Glutamatergic neuron (in vitro differentiated cells): ENCODE measurements around the gene PRKACG. TPM values are rescaled to one million over a fixed set of nuclear protein-coding genes. Genes with fewer than 3 reads are reported as not detected.

Experiments
- DNase-seq: peaks from one replicate; pipeline ENCODE4 v3.0.0; 2022
- H3K27ac Mint-ChIP-seq: one replicate; pipeline ENCODE4 v1.8.0; 2020; ENCODE audit warnings: mild to moderate bottlenecking, mixed read lengths, inconsistent platforms; ENCODE audit not compliant: unreplicated experiment
- H3K27me3 Mint-ChIP-seq: one replicate; pipeline ENCODE4 v1.8.0; 2020; ENCODE audit warnings: mild to moderate bottlenecking, moderate library complexity, mixed read lengths, inconsistent platforms; ENCODE audit not compliant: unreplicated experiment
- H3K36me3 Mint-ChIP-seq: one replicate; pipeline ENCODE4 v1.8.0; 2020; ENCODE audit warnings: mild to moderate bottlenecking, mixed read lengths, inconsistent platforms; ENCODE audit not compliant: unreplicated experiment
- H3K4me1 Mint-ChIP-seq: one replicate; pipeline ENCODE4 v1.8.0; 2020; ENCODE audit warnings: mild to moderate bottlenecking, low read depth, mixed read lengths, inconsistent platforms; ENCODE audit not compliant: unreplicated experiment
- H3K4me3 Mint-ChIP-seq: one replicate; pipeline ENCODE4 v1.8.0; 2020; ENCODE audit warnings: mild to moderate bottlenecking, mixed read lengths, inconsistent platforms; ENCODE audit not compliant: unreplicated experiment
- H3K9me3 Mint-ChIP-seq: one replicate; pipeline ENCODE4 v1.8.0; 2020; ENCODE audit warnings: mild to moderate bottlenecking, moderate library complexity, mixed read lengths, inconsistent platforms; ENCODE audit not compliant: unreplicated experiment
- CTCF ChIP-seq: fragments of 200-600 bp; sonication (generic); IDR thresholded peaks from one replicate; pipeline ENCODE4 v1.5.0; 2021; ENCODE audit not compliant: partially characterized antibody, unreplicated experiment
- total RNA-seq: library from RNA; stranded (reverse); fragmentation: NEBNext Ultra II Directional; extraction: Animal tissue kit (Norgen Biotek cat#: 25700); gene quantifications from one replicate; pipeline ENCODE4 v1.2.1, GENCODE V29; 2021; ENCODE audit not compliant: unreplicated experiment

PRKACG gene
- total RNA-seq, 1 donor from 2014 or later, result not detected

DNA sequence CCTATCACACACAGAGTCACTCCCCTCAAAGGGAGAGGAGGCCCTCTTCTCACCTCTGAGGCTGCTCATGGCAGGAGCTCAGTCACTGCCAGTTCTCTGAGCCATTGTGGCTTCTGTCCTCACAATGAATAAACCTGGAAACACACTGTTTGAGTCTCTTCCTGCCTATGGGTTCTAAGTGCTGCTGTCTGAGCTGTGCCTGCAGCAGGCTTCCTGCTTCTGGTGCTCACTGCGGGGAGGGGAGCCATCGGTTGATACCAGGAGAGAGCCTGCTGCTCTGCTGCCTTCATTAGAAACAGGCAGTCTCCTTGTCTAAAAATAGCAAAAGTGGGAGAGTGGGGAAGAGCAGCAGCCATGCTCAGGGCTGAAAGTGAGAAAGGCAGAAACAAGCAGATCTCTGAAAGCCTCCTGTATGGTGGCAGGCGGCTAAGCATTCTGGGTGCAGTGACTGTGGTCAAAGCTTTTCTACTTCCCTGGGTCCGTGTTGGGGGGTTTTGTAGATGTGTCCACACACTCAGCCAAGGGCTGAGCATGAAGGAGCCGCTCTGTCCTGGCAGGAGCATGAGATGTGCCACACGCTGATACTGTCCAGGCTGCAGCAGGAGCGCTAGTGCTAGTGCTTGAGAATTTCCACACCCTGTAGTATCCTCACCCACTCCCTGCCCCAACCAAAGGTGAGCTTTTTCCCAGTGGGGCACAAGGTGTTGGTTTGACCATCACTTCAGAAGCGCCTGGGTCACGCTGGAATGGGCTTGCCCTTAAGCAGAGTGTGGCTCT is 34.2 kb downstream of the PRKACG start:
- Mint-ChIP-seq H3K27ac (no peak overlapping the region), H3K4me1 (peaks cover 5% of the 10 kb centered on the region), H3K27me3 (no peaks in the 10 kb centered on the region), H3K9me3 (no peaks in the 10 kb centered on the region), H3K4me3 (no peak overlapping the region), H3K36me3 (no peaks in the 10 kb centered on the region)
- TF ChIP-seq CTCF, result no peak
- DNase-seq, result peak; percentile 25

- Mint-ChIP-seq H3K27ac (no peak overlapping the region), H3K4me1 (peaks cover 5% of the 10 kb centered on the region), H3K27me3 (no peaks in the 10 kb centered on the region), H3K9me3 (no peaks in the 10 kb centered on the region), H3K4me3 (no peak overlapping the region), H3K36me3 (no peaks in the 10 kb centered on the region)
- no peak for DNase-seq
- TF ChIP-seq CTCF, result no peak
Measured at GRCh38 chr9:68978501-68978900, 35.4 kb downstream of the PRKACG start.

DNA sequence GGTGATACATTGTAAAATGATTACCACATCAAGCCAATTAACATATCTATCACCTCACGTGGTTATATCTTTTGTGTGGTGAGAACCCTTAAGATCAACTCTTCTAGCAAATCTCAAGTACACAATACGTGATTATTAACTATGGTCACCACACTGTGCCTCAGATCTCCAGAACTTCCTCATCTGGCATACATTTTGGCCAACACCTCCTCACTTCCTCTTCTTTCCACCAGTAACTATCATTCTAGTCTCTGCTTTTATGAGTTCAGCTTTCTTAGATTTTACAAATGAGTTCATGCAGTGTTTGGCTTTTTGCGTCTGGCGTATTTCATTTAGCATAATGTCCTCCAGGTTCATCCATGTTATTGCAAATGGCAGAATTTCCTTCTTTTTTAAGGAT is 35.8 kb downstream of the PRKACG start:
- Mint-ChIP-seq H3K4me1 (peaks cover 5% of the 10 kb centered on the region), H3K36me3 (no peaks in the 10 kb centered on the region), H3K27me3 (no peaks in the 10 kb centered on the region), H3K9me3 (no peaks in the 10 kb centered on the region), H3K27ac (no peak overlapping the region), H3K4me3 (no peak overlapping the region)
- DNase-seq, result no peak
- no peak for TF ChIP-seq CTCF

DNA sequence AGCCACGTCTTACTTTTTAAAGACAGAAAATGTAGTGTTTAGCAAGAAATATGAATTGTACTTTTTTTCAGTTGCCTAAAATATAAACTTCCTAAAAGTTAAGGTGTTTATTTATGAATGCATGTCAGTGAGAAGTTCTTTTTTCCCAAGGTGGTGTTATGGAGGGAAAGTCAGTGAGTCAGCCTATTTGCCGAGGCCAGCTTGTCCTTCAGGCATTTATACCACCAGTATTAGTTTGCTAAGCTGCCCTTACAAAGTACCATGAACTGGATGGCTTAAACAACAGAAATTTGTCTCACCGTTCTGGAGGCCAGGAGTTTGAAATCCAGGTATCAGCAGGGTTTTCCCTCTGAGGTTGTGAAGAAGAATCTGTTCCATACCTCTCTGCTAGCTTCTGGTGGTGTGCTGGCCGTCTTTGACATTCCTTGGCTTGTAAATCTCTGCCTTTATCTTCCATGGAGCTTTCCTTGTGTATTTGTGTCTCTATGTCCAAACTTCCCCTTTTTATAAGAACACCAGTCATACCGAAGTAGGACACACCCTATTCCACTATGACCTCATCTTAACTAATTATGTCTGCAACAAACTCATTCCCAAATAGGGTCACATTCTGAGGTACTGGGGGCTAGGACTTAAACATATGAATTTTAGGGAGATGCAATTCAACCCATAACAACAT is 38.4 kb downstream of the PRKACG start:
- no peaks in the 10 kb centered on the region for H3K27me3 Mint-ChIP-seq
- H3K4me1 Mint-ChIP-seq, result peaks cover 2% of the 10 kb centered on the region
- H3K4me3 Mint-ChIP-seq, result no peak overlapping the region
- no peaks in the 10 kb centered on the region for H3K9me3 Mint-ChIP-seq
- H3K27ac Mint-ChIP-seq, result no peak overlapping the region
- no peaks in the 10 kb centered on the region for H3K36me3 Mint-ChIP-seq
- no peak for TF ChIP-seq CTCF
- DNase-seq, result no peak

DNA sequence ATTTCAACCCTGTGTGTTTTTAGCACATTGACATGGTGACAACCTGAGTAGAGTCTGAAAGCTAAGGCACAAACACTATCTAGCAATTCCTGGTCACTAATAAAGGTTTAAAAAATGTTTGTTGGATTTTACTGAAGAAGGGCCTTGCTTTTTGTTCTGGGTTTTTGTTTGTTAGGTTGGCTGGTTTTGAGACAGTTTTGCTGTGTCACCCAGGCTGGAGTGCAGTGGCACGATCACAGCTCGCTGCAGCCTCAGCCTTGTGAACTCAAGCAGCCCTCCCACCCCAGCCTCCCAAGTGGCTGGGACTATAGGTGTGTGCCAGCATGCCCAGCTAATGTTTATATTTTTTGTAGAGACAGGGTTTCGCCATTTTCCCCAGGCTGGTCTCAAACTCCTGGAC is 39.0 kb downstream of the PRKACG start:
- peaks cover 2% of the 10 kb centered on the region for H3K4me1 Mint-ChIP-seq
- no peaks in the 10 kb centered on the region for H3K9me3 Mint-ChIP-seq
- no peaks in the 10 kb centered on the region for H3K27me3 Mint-ChIP-seq
- no peak overlapping the region for H3K27ac Mint-ChIP-seq
- DNase-seq, result no peak
- H3K36me3 Mint-ChIP-seq, result no peaks in the 10 kb centered on the region
- TF ChIP-seq CTCF, result no peak
- no peak overlapping the region for H3K4me3 Mint-ChIP-seq
